ENCODE results near the gene TSHZ1. TPM values are rescaled to one million over a fixed set of nuclear protein-coding genes. Genes with fewer than 3 reads are reported as not detected.

Gene TSHZ1
- polyA plus RNA-seq, 1 donor from 2014 or later: 1.1 TPM

GRCh38 chr18:75269696-75270095 is 59.1 kb downstream of the TSHZ1 start:
- Histone ChIP-seq H3K9ac (ENCODE audit: low read length) (no peak overlapping the region), H3K9me2 (ENCODE audit: insufficient read depth, low read length) (no peaks in the 10 kb centered on the region), H3F3A (ENCODE audit: insufficient read depth, low read length, poor library complexity, severe bottlenecking) (no peaks in the 10 kb centered on the region), H3K36me3 (ENCODE audit: insufficient read depth, low read length) (no peaks in the 10 kb centered on the region), H3K4me3 (ENCODE audit: low read length) (no peak overlapping the region), H3K9me3 (ENCODE audit: low read length) (no peaks in the 10 kb centered on the region), H3K27me3 (ENCODE audit: insufficient read depth, low read depth, low read length) (peaks cover 41% of the 10 kb centered on the region), H3K4me2 (ENCODE audit: low read length) (no peak overlapping the region), H3K27ac (ENCODE audit: low read length) (no peak overlapping the region), H3K79me2 (replicated peaks; ENCODE audit: insufficient read depth, low read length) (no peaks in the 10 kb centered on the region), H2AFZ (ENCODE audit: low read depth, low read length) (no peak overlapping the region), H4K20me1 (ENCODE audit: insufficient read depth) (no peaks in the 10 kb centered on the region)
- TF ChIP-seq, protein P1, sequence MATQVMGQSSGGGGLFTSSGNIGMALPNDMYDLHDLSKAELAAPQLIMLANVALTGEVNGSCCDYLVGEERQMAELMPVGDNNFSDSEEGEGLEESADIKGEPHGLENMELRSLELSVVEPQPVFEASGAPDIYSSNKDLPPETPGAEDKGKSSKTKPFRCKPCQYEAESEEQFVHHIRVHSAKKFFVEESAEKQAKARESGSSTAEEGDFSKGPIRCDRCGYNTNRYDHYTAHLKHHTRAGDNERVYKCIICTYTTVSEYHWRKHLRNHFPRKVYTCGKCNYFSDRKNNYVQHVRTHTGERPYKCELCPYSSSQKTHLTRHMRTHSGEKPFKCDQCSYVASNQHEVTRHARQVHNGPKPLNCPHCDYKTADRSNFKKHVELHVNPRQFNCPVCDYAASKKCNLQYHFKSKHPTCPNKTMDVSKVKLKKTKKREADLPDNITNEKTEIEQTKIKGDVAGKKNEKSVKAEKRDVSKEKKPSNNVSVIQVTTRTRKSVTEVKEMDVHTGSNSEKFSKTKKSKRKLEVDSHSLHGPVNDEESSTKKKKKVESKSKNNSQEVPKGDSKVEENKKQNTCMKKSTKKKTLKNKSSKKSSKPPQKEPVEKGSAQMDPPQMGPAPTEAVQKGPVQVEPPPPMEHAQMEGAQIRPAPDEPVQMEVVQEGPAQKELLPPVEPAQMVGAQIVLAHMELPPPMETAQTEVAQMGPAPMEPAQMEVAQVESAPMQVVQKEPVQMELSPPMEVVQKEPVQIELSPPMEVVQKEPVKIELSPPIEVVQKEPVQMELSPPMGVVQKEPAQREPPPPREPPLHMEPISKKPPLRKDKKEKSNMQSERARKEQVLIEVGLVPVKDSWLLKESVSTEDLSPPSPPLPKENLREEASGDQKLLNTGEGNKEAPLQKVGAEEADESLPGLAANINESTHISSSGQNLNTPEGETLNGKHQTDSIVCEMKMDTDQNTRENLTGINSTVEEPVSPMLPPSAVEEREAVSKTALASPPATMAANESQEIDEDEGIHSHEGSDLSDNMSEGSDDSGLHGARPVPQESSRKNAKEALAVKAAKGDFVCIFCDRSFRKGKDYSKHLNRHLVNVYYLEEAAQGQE (IDR thresholded peaks at IDR 0.05; ENCODE audit: borderline replicate concordance): no peak
- TF ChIP-seq EZH2 (IDR thresholded peaks at IDR 0.05; ENCODE audit: borderline replicate concordance, insufficient read depth, low read length, poor library complexity, severe bottlenecking) (no peak), POLR2AphosphoS5 (IDR thresholded peaks at IDR 0.05) (no peak)

DNA sequence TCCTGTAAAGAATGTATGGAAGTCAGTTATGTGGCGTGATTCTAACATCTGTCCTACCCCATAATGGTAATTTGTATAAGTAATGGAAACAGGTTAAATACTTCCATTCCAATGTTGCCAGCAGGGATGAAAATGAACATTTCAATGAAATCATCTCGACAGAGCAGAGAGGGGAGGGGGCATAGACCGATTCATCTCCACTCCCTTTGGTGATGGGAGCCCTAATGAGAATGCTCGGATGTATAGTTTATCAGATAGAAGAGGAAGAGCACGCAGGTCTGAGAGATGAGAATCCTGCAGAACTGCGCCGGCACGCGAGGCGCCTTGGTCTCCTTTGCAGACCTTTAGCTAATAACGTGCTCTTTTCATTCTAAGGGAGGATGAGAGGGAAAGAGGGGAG is 61.4 kb downstream of the TSHZ1 start:
- Histone ChIP-seq H3F3A (ENCODE audit: insufficient read depth, low read length, poor library complexity, severe bottlenecking) (no peaks in the 10 kb centered on the region), H3K9me3 (ENCODE audit: low read length) (no peaks in the 10 kb centered on the region), H4K20me1 (ENCODE audit: insufficient read depth) (no peaks in the 10 kb centered on the region), H2AFZ (ENCODE audit: low read depth, low read length) (no peak overlapping the region), H3K9ac (ENCODE audit: low read length) (no peak overlapping the region), H3K27ac (ENCODE audit: low read length) (no peak overlapping the region), H3K4me3 (ENCODE audit: low read length) (no peak overlapping the region), H3K27me3 (ENCODE audit: insufficient read depth, low read depth, low read length) (peaks cover 26% of the 10 kb centered on the region), H3K36me3 (ENCODE audit: insufficient read depth, low read length) (no peaks in the 10 kb centered on the region), H3K4me2 (ENCODE audit: low read length) (no peak overlapping the region), H3K79me2 (replicated peaks; ENCODE audit: insufficient read depth, low read length) (no peaks in the 10 kb centered on the region), H3K9me2 (ENCODE audit: insufficient read depth, low read length) (no peaks in the 10 kb centered on the region)
- no peak for TF ChIP-seq POLR2AphosphoS5 (IDR thresholded peaks at IDR 0.05)
- no peak for TF ChIP-seq EZH2 (IDR thresholded peaks at IDR 0.05; ENCODE audit: borderline replicate concordance, insufficient read depth, low read length, poor library complexity, severe bottlenecking)
- no peak for TF ChIP-seq MXI1 (conservative IDR thresholded peaks at IDR 0.05; ENCODE audit: poor library complexity, severe bottlenecking)
- no peak for TF ChIP-seq RAD21 (conservative IDR thresholded peaks at IDR 0.05)
- TF ChIP-seq, protein P2, sequence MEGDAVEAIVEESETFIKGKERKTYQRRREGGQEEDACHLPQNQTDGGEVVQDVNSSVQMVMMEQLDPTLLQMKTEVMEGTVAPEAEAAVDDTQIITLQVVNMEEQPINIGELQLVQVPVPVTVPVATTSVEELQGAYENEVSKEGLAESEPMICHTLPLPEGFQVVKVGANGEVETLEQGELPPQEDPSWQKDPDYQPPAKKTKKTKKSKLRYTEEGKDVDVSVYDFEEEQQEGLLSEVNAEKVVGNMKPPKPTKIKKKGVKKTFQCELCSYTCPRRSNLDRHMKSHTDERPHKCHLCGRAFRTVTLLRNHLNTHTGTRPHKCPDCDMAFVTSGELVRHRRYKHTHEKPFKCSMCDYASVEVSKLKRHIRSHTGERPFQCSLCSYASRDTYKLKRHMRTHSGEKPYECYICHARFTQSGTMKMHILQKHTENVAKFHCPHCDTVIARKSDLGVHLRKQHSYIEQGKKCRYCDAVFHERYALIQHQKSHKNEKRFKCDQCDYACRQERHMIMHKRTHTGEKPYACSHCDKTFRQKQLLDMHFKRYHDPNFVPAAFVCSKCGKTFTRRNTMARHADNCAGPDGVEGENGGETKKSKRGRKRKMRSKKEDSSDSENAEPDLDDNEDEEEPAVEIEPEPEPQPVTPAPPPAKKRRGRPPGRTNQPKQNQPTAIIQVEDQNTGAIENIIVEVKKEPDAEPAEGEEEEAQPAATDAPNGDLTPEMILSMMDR (IDR thresholded peaks at IDR 0.05; ENCODE audit: poor library complexity, severe bottlenecking): no peak
- TF ChIP-seq EP300 (conservative IDR thresholded peaks at IDR 0.05; ENCODE audit: poor library complexity, severe bottlenecking): no peak
- no peak for TF ChIP-seq TAF1 (IDR thresholded peaks at IDR 0.05; ENCODE audit: low read depth)
- TF ChIP-seq SMC3 (conservative IDR thresholded peaks at IDR 0.05; ENCODE audit: poor library complexity): no peak
- TF ChIP-seq, protein P1 (IDR thresholded peaks at IDR 0.05; ENCODE audit: borderline replicate concordance): no peak

Measured in neural cell (in vitro differentiated cells).